ENCODE measurements around the gene PWWP2B. TPM values are rescaled to one million over a fixed set of nuclear protein-coding genes. Genes with fewer than 3 reads are reported as not detected.
"Not testable (repeated sequence)": the region's sequence is repeated elsewhere in the genome, so short reads cannot be mapped to it uniquely, and the experiment has no call there.

The PWWP2B gene
- total RNA-seq, 1 donor from 2014 or later = 49.4 TPM

- Mint-ChIP-seq H3K4me1 (ENCODE audit: low read depth, unreplicated experiment) (peaks cover 11% of the 10 kb centered on the region), H3K27me3 (ENCODE audit: unreplicated experiment) (peaks cover 4% of the 10 kb centered on the region), H3K36me3 (ENCODE audit: unreplicated experiment) (peaks cover 14% of the 10 kb centered on the region), H3K9me3 (ENCODE audit: unreplicated experiment) (peaks cover 11% of the 10 kb centered on the region), H3K27ac (ENCODE audit: unreplicated experiment) (peak overlapping the region; percentile 54), H3K4me3 (ENCODE audit: unreplicated experiment) (peak overlapping the region; percentile 2)
- DNase-seq = peak; percentile 22
- TF ChIP-seq, protein P1, sequence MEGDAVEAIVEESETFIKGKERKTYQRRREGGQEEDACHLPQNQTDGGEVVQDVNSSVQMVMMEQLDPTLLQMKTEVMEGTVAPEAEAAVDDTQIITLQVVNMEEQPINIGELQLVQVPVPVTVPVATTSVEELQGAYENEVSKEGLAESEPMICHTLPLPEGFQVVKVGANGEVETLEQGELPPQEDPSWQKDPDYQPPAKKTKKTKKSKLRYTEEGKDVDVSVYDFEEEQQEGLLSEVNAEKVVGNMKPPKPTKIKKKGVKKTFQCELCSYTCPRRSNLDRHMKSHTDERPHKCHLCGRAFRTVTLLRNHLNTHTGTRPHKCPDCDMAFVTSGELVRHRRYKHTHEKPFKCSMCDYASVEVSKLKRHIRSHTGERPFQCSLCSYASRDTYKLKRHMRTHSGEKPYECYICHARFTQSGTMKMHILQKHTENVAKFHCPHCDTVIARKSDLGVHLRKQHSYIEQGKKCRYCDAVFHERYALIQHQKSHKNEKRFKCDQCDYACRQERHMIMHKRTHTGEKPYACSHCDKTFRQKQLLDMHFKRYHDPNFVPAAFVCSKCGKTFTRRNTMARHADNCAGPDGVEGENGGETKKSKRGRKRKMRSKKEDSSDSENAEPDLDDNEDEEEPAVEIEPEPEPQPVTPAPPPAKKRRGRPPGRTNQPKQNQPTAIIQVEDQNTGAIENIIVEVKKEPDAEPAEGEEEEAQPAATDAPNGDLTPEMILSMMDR (IDR thresholded peaks at IDR 0.05; ENCODE audit: partially characterized antibody, unreplicated experiment) = no peak
These were observed 13.2 kb upstream of the PWWP2B start for GRCh38 chr10:132383751-132384196.

- Mint-ChIP-seq H3K4me3 (ENCODE audit: unreplicated experiment) (peak overlapping the region; percentile 2), H3K36me3 (ENCODE audit: unreplicated experiment) (peaks cover 9% of the 10 kb centered on the region), H3K27me3 (ENCODE audit: unreplicated experiment) (peaks cover 4% of the 10 kb centered on the region), H3K4me1 (ENCODE audit: low read depth, unreplicated experiment) (peaks cover 11% of the 10 kb centered on the region), H3K9me3 (ENCODE audit: unreplicated experiment) (peaks cover 9% of the 10 kb centered on the region), H3K27ac (ENCODE audit: unreplicated experiment) (no peak overlapping the region)
- no peak for DNase-seq
- TF ChIP-seq, protein P1 (IDR thresholded peaks at IDR 0.05; ENCODE audit: partially characterized antibody, unreplicated experiment) = no peak
These were observed 12.2 kb upstream of the PWWP2B start for GRCh38 chr10:132384618-132385388.

DNA sequence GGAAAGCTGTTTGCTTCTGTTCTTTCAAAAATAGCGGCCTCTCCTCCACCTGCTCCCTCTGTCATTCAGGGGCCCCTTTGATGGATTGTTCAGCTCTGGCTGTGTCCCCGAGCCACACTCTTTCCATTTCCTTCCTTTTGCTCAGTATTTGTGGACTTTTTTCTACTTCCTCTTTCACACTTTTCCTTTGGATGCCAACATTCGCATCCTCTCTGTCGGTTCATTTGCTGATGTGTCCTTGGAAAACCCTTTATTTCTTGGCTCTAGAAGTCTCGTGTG is 11.7 kb upstream of the PWWP2B start:
- no peak for DNase-seq
- H3K27ac Mint-ChIP-seq (ENCODE audit: unreplicated experiment) = no peak overlapping the region
- H3K4me3 Mint-ChIP-seq (ENCODE audit: unreplicated experiment) = no peak overlapping the region
- H3K9me3 Mint-ChIP-seq (ENCODE audit: unreplicated experiment) = peaks cover 9% of the 10 kb centered on the region
- peaks cover 11% of the 10 kb centered on the region for H3K4me1 Mint-ChIP-seq (ENCODE audit: low read depth, unreplicated experiment)
- TF ChIP-seq, protein P1 (IDR thresholded peaks at IDR 0.05; ENCODE audit: partially characterized antibody, unreplicated experiment) = no peak
- peaks cover 9% of the 10 kb centered on the region for H3K36me3 Mint-ChIP-seq (ENCODE audit: unreplicated experiment)
- H3K27me3 Mint-ChIP-seq (ENCODE audit: unreplicated experiment) = peaks cover 4% of the 10 kb centered on the region

GRCh38 chr10:132385721-132386418 is 11.1 kb upstream of the PWWP2B start:
- Mint-ChIP-seq H3K4me1 (ENCODE audit: low read depth, unreplicated experiment) (peaks cover 11% of the 10 kb centered on the region), H3K4me3 (ENCODE audit: unreplicated experiment) (no peak overlapping the region), H3K27ac (ENCODE audit: unreplicated experiment) (no peak overlapping the region), H3K36me3 (ENCODE audit: unreplicated experiment) (peaks cover 9% of the 10 kb centered on the region), H3K9me3 (ENCODE audit: unreplicated experiment) (peaks cover 9% of the 10 kb centered on the region), H3K27me3 (ENCODE audit: unreplicated experiment) (peaks cover 6% of the 10 kb centered on the region)
- TF ChIP-seq, protein P1 (IDR thresholded peaks at IDR 0.05; ENCODE audit: partially characterized antibody, unreplicated experiment) = no peak
- no peak for DNase-seq

- Mint-ChIP-seq H3K4me3 (ENCODE audit: unreplicated experiment) (no peak overlapping the region), H3K9me3 (ENCODE audit: unreplicated experiment) (peaks cover 9% of the 10 kb centered on the region), H3K4me1 (ENCODE audit: low read depth, unreplicated experiment) (peaks cover 11% of the 10 kb centered on the region), H3K27me3 (ENCODE audit: unreplicated experiment) (peaks cover 6% of the 10 kb centered on the region), H3K27ac (ENCODE audit: unreplicated experiment) (no peak overlapping the region), H3K36me3 (ENCODE audit: unreplicated experiment) (peaks cover 8% of the 10 kb centered on the region)
- DNase-seq = no peak
- TF ChIP-seq, protein P1 (IDR thresholded peaks at IDR 0.05; ENCODE audit: partially characterized antibody, unreplicated experiment) = no peak
These were observed 10.6 kb upstream of the PWWP2B start for GRCh38 chr10:132386419-132386831.

DNA sequence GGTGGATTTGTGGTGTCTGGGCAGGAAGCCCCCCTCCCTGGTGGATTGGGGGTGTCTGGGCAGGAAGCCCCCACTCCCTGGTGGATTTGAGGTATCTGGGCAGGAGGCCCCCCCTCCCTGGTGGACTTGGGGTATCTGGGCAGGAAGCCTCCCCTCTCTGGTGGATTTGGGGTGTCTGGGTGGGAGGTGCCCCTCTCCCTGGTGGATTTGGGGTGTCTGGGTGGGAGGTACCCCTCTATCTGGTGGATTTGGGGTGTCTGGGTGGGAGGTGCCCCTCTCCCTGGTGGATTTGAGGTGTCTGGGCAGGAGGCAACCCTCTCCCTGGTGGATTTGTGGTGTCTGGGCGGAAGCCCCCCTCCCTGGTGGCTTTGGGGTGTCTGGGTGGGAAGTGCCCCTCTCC is 10.1 kb upstream of the PWWP2B start:
- H3K9me3 Mint-ChIP-seq (ENCODE audit: unreplicated experiment); H3K4me3 Mint-ChIP-seq (ENCODE audit: unreplicated experiment); DNase-seq; H3K27me3 Mint-ChIP-seq (ENCODE audit: unreplicated experiment); H3K27ac Mint-ChIP-seq (ENCODE audit: unreplicated experiment); H3K36me3 Mint-ChIP-seq (ENCODE audit: unreplicated experiment): not testable (repeated sequence)
- H3K4me1 Mint-ChIP-seq (ENCODE audit: low read depth, unreplicated experiment) = peaks cover 11% of the 10 kb centered on the region

All from glutamatergic neuron (in vitro differentiated cells).